ENCODE measurements around the gene UBL5. TPM values are rescaled to one million over a fixed set of nuclear protein-coding genes. Genes with fewer than 3 reads are reported as not detected.
"Not testable (repeated sequence)": the region's sequence is repeated elsewhere in the genome, so short reads cannot be mapped to it uniquely, and the experiment has no call there.

The UBL5 gene
- total RNA-seq, 1 donor from 2014 or later, result 269 TPM

DNA sequence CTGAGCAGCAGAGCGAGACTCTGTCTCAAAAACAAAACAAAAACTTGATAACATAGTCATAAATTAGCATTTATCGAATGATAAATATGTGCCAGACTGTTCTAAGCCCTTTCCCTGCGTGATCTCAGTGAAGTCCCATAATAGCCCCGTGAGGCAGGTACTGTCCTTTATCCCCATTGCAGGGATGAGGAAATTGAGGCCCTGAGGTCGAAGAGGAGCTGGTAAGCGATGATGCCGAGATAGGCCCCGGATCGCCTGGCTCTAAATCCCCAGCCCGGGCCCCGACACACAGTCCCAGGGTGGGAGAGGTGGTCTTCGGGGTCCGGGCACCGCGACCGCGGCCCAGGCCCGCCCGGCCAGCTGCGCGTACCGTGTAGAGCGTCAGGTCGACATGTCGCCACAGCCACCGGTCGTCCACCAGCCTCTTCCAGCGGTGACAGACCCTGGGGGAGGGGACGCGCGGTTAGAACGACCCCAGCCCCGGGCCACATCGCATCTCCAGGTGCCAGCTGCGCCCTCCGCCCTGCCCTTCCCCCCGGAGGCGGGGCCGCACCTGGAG, 9.5 kb upstream of the UBL5 start:
- Histone ChIP-seq H3K9me3 (no peaks in the 10 kb centered on the region), H3K27ac (peak overlapping the region; percentile 88), H3K36me3 (no peaks in the 10 kb centered on the region), H3K27me3 (no peaks in the 10 kb centered on the region), H3K4me3 (peak overlapping the region; percentile 83 to 91), H3K4me1 (peaks cover 29% of the 10 kb centered on the region)
- intact Hi-C loops (cut with DNase I), result no loop called here
- DNase-seq (ENCODE audit: extremely low spot score in 2 of 2), result no peak
- TF ChIP-seq POLR2A (IDR thresholded peaks at IDR 0.05), result no peak
- TF ChIP-seq, protein P1, sequence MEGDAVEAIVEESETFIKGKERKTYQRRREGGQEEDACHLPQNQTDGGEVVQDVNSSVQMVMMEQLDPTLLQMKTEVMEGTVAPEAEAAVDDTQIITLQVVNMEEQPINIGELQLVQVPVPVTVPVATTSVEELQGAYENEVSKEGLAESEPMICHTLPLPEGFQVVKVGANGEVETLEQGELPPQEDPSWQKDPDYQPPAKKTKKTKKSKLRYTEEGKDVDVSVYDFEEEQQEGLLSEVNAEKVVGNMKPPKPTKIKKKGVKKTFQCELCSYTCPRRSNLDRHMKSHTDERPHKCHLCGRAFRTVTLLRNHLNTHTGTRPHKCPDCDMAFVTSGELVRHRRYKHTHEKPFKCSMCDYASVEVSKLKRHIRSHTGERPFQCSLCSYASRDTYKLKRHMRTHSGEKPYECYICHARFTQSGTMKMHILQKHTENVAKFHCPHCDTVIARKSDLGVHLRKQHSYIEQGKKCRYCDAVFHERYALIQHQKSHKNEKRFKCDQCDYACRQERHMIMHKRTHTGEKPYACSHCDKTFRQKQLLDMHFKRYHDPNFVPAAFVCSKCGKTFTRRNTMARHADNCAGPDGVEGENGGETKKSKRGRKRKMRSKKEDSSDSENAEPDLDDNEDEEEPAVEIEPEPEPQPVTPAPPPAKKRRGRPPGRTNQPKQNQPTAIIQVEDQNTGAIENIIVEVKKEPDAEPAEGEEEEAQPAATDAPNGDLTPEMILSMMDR (IDR thresholded peaks at IDR 0.05), result no peak
- TF ChIP-seq POLR2AphosphoS5 (IDR thresholded peaks at IDR 0.05; ENCODE audit: insufficient read depth in 1 of 2, low read depth in 1 of 2), result no peak

DNA sequence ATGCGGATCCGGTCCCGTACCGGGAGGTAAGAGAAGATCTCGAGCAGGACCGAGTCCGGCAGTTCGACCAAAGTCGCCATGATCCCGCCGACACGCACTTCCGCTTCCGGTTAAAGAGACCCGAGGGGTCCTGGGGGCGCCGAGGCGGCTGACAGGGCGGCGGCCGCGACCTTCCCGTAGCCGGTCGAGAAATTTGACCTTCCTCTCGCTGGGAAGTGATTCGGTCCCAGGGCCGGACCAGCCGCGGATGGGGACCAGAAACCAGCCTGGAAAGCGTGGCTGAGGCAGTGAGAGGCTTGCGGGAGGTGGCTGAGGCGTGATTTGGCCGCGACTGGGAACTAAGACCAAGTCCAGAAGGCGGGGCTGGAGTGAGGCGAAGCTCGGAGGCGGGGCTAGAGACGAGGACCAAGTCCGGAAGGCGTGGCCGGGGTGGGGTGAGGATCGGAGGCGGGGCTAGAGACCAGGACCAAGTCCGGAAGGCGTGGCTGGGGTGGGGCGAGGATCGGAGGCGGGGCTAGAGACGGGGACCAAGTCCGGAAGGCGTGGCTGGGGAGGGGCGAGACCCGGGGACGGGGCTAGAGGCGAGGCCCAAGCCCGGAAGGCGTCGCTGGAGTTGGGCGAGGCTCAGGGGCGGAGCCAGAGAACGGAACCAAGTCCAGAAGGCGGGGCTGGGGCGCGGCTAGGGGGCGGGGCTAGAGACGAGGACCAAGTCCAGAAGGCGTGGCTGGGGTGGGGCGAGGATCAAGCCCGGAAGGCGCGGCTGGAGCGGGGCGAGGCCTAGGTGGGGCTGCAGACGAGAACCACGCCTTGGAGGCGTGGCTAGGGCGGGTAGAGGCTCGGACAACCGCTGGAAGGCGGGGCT, 8.8 kb upstream of the UBL5 start, which contains the start of gene FBXL12:
Gene FBXL12, minus strand, starts transcription at position 346 of the 862 bp plus-strand sequence. Its CDS starts 266 bp downstream, at position 80.
- TF ChIP-seq POLR2A (IDR thresholded peaks at IDR 0.05), result peak in 1 of 2 donors; percentile 80
- peak; percentile 11 to 97 for TF ChIP-seq POLR2AphosphoS5 (IDR thresholded peaks at IDR 0.05; ENCODE audit: insufficient read depth in 1 of 2, low read depth in 1 of 2)
- TF ChIP-seq, protein P1 (IDR thresholded peaks at IDR 0.05), result no peak

DNA sequence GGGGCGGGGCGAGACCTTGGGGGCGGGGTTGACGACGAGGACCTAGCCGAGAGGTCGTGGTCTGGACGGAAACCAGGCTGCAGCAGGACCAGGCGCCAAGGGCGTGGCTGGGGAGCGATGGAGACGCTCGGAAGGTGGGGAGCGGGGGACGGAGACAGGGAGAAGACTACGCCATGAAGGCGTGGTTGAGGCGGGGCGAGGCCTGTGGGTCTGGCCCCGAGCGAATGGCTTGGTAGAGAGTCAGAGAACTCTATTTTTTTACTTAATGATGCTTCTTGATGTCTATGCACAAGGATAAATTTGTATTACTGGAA, 8.2 kb upstream of the UBL5 start:
- TF ChIP-seq POLR2AphosphoS5 (IDR thresholded peaks at IDR 0.05; ENCODE audit: insufficient read depth in 1 of 2, low read depth in 1 of 2), result peak; percentile 9 to 39
- TF ChIP-seq, protein P1 (IDR thresholded peaks at IDR 0.05), result no peak
- peak overlapping the region; percentile 31 to 91 for H3K4me3 ChIP-seq
- no peak for DNase-seq (ENCODE audit: extremely low spot score in 2 of 2)
- H3K4me1 ChIP-seq, result peaks cover 29% of the 10 kb centered on the region
- H3K9me3 ChIP-seq, result no peaks in the 10 kb centered on the region
- intact Hi-C loops (cut with DNase I), result no loop called here
- no peaks in the 10 kb centered on the region for H3K36me3 ChIP-seq
- no peaks in the 10 kb centered on the region for H3K27me3 ChIP-seq
- H3K27ac ChIP-seq, result peak overlapping the region; percentile 88

More for the DNA sequence above, 8.8 kb upstream of the UBL5 start, which contains the start of gene FBXL12:
- H3K27me3 ChIP-seq, result no peaks in the 10 kb centered on the region
- H3K27ac ChIP-seq, result peak within 1 kb of the TSS; percentile 88
- H3K9me3 ChIP-seq, result no peaks in the 10 kb centered on the region
- intact Hi-C loops (cut with DNase I), result no loop called here
- peak within 1 kb of the TSS; percentile 83 to 91 for H3K4me3 ChIP-seq
- DNase-seq (ENCODE audit: extremely low spot score in 2 of 2), result peak; percentile 99 to 100
- H3K36me3 ChIP-seq, result no peaks in the 10 kb centered on the region
- H3K4me1 ChIP-seq, result peaks cover 29% of the 10 kb centered on the region

DNA sequence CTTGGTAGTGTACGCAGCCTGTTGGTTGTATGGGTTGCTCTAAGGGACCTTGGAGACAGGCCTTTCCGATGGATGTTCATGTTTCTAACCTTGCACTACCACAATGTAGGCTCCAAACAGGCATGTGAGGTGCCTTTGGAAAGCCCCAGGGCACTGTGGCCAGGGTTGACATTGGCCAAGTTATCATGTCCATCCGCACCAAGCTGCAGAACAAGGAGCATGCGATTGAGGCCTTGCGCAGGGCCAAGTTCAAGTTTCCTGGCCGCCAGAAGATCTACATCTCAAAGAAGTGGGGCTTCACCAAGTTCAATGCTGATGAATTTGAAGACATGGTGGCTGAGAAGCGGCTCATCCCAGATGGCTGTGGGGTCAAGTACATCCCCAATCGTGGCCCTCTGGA, 7.7 kb upstream of the UBL5 start:
- peak overlapping the region; percentile 88 for H3K27ac ChIP-seq
- H3K36me3 ChIP-seq; H3K27me3 ChIP-seq; DNase-seq (ENCODE audit: extremely low spot score in 2 of 2); intact Hi-C loops (cut with DNase I); H3K9me3 ChIP-seq: not testable (repeated sequence)
- peak overlapping the region in 1 of 2 donors; percentile 91 for H3K4me3 ChIP-seq
- H3K4me1 ChIP-seq, result peaks cover 29% of the 10 kb centered on the region

DNA sequence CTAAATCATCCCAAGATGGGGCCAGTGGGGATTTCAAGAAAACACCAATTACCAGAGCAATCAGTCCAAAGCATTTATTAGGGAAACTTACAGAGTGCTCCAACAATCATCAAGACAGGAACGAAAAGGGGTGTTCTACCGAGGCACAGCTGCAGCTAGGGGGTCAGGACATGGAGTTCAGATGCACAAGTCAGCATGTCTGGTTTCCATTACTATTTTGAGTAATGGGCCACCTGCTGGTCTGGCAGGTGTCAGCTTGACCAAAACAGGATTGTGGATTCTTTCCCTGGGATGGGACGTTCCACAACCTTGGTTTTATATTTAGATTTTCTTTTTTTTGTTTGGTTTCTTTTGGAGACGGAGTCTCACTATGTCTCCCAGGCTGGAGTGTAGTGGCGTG, 3.9 kb upstream of the UBL5 start:
- Histone ChIP-seq H3K9me3 (no peaks in the 10 kb centered on the region), H3K4me1 (peaks cover 28% of the 10 kb centered on the region), H3K36me3 (no peaks in the 10 kb centered on the region), H3K4me3 (no peak overlapping the region), H3K27me3 (no peaks in the 10 kb centered on the region), H3K27ac (no peak overlapping the region)
- intact Hi-C loops (cut with DNase I), result no loop called here
- TF ChIP-seq POLR2AphosphoS5 (IDR thresholded peaks at IDR 0.05; ENCODE audit: insufficient read depth in 1 of 2, low read depth in 1 of 2) (no peak), POLR2A (IDR thresholded peaks at IDR 0.05) (no peak)
- TF ChIP-seq, protein P1 (IDR thresholded peaks at IDR 0.05), result no peak
- DNase-seq (ENCODE audit: extremely low spot score in 2 of 2), result no peak
